ENCODE data around the gene PPA1.

DNA sequence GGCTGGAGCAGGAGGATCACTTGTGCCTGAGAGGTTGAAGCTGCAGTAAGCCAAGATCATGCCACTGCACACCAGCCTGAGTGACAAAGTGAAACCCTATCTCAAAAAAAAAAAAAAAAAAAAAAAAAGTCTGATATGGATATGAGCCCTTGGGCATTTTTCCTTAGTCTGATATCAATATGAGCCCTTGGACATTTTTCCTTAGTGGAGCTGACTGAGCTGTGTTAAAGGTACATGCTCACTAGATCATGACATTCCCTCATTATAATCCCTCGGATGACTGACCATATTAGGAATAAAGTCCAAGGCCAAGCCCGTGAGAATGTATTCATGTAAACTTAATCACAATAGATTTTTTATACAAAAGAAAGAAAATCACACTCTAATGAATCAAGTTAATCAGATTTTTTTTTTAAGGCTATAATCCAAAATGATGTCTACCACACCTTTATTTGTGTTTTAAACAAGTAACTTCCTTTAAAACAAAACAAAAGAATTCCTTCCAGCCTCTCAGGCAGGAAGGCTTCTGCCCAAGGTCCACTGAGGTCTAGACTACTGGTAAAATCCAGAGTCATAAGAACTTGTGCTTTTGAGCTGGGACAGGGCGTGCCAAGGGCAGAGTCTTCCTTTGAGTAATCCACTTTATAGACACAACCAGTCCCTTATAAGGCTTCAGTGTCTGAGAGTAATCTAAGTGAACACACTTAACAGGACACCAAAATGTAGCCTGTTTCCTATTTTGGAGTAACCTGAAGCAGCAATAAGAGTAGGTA lies 5.5 kb downstream of the PPA1 start:
- TF ChIP-seq, protein P1, sequence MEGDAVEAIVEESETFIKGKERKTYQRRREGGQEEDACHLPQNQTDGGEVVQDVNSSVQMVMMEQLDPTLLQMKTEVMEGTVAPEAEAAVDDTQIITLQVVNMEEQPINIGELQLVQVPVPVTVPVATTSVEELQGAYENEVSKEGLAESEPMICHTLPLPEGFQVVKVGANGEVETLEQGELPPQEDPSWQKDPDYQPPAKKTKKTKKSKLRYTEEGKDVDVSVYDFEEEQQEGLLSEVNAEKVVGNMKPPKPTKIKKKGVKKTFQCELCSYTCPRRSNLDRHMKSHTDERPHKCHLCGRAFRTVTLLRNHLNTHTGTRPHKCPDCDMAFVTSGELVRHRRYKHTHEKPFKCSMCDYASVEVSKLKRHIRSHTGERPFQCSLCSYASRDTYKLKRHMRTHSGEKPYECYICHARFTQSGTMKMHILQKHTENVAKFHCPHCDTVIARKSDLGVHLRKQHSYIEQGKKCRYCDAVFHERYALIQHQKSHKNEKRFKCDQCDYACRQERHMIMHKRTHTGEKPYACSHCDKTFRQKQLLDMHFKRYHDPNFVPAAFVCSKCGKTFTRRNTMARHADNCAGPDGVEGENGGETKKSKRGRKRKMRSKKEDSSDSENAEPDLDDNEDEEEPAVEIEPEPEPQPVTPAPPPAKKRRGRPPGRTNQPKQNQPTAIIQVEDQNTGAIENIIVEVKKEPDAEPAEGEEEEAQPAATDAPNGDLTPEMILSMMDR (IDR thresholded peaks at IDR 0.05) = no peak
- no peak for TF ChIP-seq POLR2A (IDR thresholded peaks at IDR 0.05)

All from uterus (tissue), 2 donors.